Activated T-cell treated with anti-CD3 and anti-CD28 coated beads, Interleukin-2, amount 50 U/mL, for 72 hours (primary cell): ENCODE data around the gene HCFC1R1. TPM values are rescaled to one million over a fixed set of nuclear protein-coding genes. Genes with fewer than 3 reads are reported as not detected.

Experiments used
- ATAC-seq, 2 donors: fragments of 150-1000 bp; cut with Tn5 transposase; replicated peaks in 1 of 2; 2 replicates each; pipeline ENCODE4 v1.10.0; 2021; ENCODE audit warnings: moderate library complexity in 2 of 2, mild to moderate bottlenecking in 1 of 2
- DNase-seq, 2 donors: peaks; one replicate each; pipeline ENCODE4 v3.0.0; 2021 to 2022; ENCODE audit warnings: mixed read lengths in 1 of 2
- H3K27ac Mint-ChIP-seq: one replicate; pipeline ENCODE4 v1.8.0; 2022; ENCODE audit warnings: mild to moderate bottlenecking, moderate library complexity, mixed read lengths
- H3K27me3 Mint-ChIP-seq: one replicate; pipeline ENCODE4 v1.8.0; 2022; ENCODE audit warnings: low read depth, mixed read lengths
- H3K36me3 Mint-ChIP-seq, 2 donors: one replicate each; pipeline ENCODE4 v1.8.0; 2022; ENCODE audit warnings: mixed read lengths in 2 of 2, mild to moderate bottlenecking in 1 of 2; ENCODE audit not compliant: insufficient read depth in 2 of 2
- H3K4me1 Mint-ChIP-seq: one replicate; pipeline ENCODE4 v1.8.0; 2022; ENCODE audit warnings: low read depth, mixed read lengths
- H3K4me3 Mint-ChIP-seq, 2 donors: one replicate each; pipeline ENCODE4 v1.8.0; 2022; ENCODE audit warnings: mild to moderate bottlenecking in 2 of 2, mixed read lengths in 2 of 2, moderate library complexity in 2 of 2
- H3K9me3 Mint-ChIP-seq, 2 donors: one replicate each; pipeline ENCODE4 v1.8.0; 2022; ENCODE audit warnings: mixed read lengths in 2 of 2
- total RNA-seq, 2 donors: library from RNA; stranded (reverse); gene quantifications; one replicate each; pipeline ENCODE4 v1.2.3, GENCODE V29; 2022

The HCFC1R1 gene
- total RNA-seq, 2 donors from 2014 or later: 27.6 to 32.8 TPM

DNA sequence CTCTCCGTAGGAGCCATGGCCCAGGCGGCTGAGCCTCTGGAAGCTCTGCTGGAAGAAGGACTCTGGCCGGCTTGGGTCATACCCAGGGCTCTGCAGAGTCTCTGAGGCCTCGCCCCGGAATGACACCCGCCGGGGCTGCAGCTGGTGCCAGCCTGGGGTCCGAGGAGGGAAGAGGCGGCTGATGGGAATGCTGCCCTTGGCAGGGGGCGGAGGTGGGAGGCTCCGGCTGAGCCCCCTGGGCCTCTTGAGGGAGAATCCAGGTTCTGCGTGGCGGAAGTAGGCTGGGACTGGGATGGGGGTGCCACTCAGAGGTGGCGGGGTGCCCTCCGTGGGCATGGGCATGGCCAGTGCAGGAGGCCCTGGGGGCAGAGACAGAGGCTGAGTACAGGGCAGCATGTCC, 47.1 kb downstream of the HCFC1R1 start:
- H3K9me3 Mint-ChIP-seq: no peaks in the 10 kb centered on the region
- no peak overlapping the region for H3K4me3 Mint-ChIP-seq
- no peak for ATAC-seq
- no peak for DNase-seq
- no peak overlapping the region for H3K27ac Mint-ChIP-seq
- peaks cover 5 to 15% of the 10 kb centered on the region in 2 donors for H3K36me3 Mint-ChIP-seq
- no peaks in the 10 kb centered on the region for H3K27me3 Mint-ChIP-seq
- peaks cover 16% of the 10 kb centered on the region for H3K4me1 Mint-ChIP-seq

DNA sequence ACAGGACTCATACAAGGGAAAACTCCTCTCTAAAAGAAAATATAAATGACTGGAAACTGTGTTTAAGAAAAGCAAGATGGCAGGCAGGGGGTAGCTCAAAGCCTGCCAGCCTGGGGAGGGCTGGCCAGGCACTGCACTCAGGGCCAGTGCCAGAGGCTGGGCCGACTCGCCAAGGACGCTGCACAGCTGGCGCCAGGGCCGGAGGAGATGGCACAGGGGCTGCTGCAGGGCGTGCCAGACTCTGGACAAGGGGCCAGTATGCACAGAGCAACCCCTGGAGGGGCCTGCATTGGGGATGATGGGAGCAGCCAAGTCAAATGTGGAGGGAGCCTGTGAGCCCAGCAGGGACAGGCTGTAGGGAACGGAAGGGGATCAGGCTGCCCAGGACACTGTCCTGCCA, 47.5 kb downstream of the HCFC1R1 start:
- Mint-ChIP-seq H3K4me1 (peaks cover 12% of the 10 kb centered on the region), H3K9me3 (no peaks in the 10 kb centered on the region), H3K27ac (no peak overlapping the region), H3K4me3 (no peak overlapping the region), H3K36me3 (peaks cover 5 to 15% of the 10 kb centered on the region in 2 donors), H3K27me3 (no peaks in the 10 kb centered on the region)
- DNase-seq (no peak), ATAC-seq (no peak)

DNA sequence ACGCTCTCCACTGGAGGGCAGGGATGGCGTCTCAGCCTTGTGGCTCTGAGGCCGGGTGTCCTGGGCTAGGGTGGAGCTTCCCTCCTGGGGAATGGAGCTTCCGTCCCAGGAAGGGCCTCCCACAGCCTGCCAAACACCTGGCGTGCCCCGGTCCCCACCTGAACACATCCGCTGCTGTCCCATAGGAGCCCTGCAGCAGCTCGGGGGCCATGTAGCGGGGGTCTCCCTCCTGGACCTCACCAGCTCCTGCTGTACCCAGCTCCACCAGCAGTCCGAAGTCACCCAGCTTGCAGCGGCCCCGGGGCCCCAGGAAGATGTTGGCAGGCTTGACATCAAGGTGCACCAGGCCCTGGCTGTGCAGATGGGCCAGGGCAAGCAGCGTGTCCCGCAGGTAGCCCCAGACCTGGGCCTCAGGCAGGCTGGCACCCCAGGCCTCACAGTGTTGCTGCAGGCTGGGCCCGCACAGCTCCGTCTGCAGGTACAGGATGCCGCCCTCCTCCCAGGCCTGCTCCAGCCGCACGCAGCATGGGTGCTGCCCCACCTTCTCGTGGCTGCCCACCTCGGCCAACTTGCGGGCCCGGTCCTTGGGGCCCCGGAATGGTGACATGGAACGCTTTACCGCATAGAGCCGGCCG, 48.5 kb downstream of the HCFC1R1 start:
- ATAC-seq (no peak), DNase-seq (no peak)
- Mint-ChIP-seq H3K27ac (no peak overlapping the region), H3K4me1 (peaks cover 14% of the 10 kb centered on the region), H3K36me3 (peaks cover 5 to 15% of the 10 kb centered on the region in 2 donors), H3K27me3 (no peaks in the 10 kb centered on the region), H3K9me3 (no peaks in the 10 kb centered on the region), H3K4me3 (no peak overlapping the region)

DNA sequence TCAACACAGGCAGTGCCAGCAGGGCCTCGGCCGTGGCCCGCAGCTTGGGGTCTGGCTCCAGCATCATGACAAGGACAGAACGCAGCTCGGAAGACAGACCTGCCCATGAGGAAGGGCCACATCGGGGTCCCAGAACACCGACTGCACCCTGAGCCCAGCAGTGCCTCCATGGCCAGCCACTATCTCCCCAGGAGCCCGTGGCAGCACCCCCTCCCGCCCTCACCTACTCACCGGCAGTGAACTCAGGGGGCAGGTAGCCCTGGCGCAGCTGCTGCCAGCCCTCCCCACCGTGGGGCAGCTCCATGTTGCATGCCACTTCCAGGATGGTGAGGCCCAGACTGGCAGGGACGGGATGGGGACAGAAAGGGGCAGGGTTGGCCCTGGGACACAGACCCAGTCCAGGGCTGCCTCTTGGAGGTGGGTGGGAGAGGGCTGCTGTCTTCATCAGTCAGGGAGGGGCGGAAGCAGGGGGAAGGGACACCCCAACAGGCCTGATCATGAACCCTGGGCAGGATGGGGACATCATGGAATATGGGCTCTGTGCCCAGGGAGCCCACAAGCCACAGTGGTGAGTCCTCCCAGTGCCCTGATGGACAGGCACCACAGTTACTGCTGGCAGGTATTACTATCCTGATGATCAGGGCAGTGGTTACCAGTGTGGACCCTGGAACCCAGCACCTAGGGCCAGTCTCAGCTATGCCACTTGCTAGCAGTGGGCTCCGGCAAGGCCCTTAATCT, 49.3 kb downstream of the HCFC1R1 start:
- ATAC-seq: no peak

DNA sequence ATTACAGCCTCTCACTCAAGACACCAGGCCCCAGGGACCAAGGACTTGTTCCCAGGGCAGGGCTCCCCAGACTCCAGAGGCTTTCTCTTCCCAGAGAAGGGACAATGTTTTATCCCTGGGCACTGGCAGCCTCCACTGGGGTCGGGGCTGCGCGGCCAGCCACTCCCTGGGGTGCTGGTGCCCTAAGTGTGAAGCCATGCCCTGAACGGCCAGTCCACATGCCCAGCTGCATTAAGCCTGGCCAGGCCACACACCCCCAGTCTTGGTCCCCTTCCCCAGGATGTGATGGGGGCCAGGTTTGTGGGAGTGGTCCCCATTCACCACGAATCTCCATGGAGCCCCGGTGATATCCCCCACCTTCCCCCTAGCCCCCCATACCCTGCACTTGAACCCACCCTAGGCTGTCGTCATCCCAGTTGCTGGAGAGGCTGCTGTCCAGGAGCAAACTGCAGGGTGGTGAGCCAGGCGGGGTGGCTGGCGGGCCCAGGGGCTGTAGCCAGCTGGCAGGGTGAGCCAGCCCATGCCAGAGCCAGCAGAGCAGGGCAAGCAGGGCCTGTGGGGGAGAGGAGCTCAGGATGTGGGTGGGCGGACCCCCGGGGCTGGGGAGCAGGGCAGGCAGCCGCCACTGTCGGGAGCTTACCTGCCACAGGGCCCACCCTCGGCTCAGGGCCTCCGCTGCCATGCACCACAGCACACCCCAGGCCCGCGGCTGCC, 50.0 kb downstream of the HCFC1R1 start:
- H3K9me3 Mint-ChIP-seq: no peaks in the 10 kb centered on the region
- no peaks in the 10 kb centered on the region for H3K27me3 Mint-ChIP-seq
- DNase-seq (no peak), ATAC-seq (no peak)
- peaks cover 16% of the 10 kb centered on the region for H3K4me1 Mint-ChIP-seq
- H3K27ac Mint-ChIP-seq: no peak overlapping the region
- no peak overlapping the region for H3K4me3 Mint-ChIP-seq
- peaks cover 5 to 12% of the 10 kb centered on the region in 2 donors for H3K36me3 Mint-ChIP-seq

More for the DNA sequence above, 49.3 kb downstream of the HCFC1R1 start:
- Mint-ChIP-seq H3K27me3 (no peaks in the 10 kb centered on the region), H3K36me3 (peaks cover 5 to 12% of the 10 kb centered on the region in 2 donors), H3K4me3 (no peak overlapping the region), H3K27ac (no peak overlapping the region), H3K4me1 (peaks cover 15% of the 10 kb centered on the region), H3K9me3 (no peaks in the 10 kb centered on the region)
- no peak for DNase-seq

DNA sequence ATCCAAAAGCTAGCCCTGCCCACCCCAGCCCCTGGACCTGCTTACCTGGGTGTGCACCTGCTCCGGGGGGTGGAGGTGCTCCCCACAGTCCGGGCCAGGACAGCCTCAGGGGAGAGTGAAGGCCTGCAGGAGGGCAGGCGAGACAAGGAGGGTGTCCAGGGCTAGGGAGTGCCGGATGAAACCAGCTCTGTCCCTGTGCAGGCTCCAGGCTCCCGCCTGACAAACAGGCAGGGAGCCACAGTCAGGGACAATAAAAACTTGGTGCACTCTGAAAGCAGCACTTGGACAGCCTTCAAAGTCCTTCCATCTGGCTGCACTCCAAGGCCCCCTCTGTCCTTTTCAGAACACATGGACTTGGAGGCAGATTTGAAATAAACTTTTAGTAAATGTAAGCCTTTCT, 50.6 kb downstream of the HCFC1R1 start:
- H3K27me3 Mint-ChIP-seq: peaks cover 6% of the 10 kb centered on the region
- DNase-seq (no peak), ATAC-seq (no peak)
- no peak overlapping the region for H3K4me3 Mint-ChIP-seq
- no peaks in the 10 kb centered on the region for H3K9me3 Mint-ChIP-seq
- peaks cover 5 to 12% of the 10 kb centered on the region in 2 donors for H3K36me3 Mint-ChIP-seq
- H3K27ac Mint-ChIP-seq: no peak overlapping the region
- peaks cover 22% of the 10 kb centered on the region for H3K4me1 Mint-ChIP-seq

Other genes starting within 250 kb of the HCFC1R1 start
- gene ELOB, start 246.7 kb downstream of the HCFC1R1 start, total RNA-seq: 100 to 1,000 TPM; 158 to 208 TPM
- under 1 TPM in 1 of 2 donors, not detected in 1; 0.46 TPM for gene PRSS33, start 236.4 kb downstream of the HCFC1R1 start, total RNA-seq
- gene PRSS41, start 225.5 kb downstream of the HCFC1R1 start, total RNA-seq: under 1 TPM in 1 of 2 donors, not detected in 1; 0.29 TPM
- 10 to 100 TPM in 1 of 2 donors, 1 to 10 TPM in 1; 2.4 to 10.3 TPM for gene PRSS21, start 206.7 kb downstream of the HCFC1R1 start, total RNA-seq
- gene ZG16B, start 193.6 kb downstream of the HCFC1R1 start, total RNA-seq: 1 to 10 TPM; 3.9 to 8.5 TPM
- gene PRSS22, start 165.8 kb downstream of the HCFC1R1 start, total RNA-seq: 1 to 10 TPM in 1 of 2 donors, not detected in 1; 1.1 TPM
- 10 to 100 TPM; 26.4 to 29.1 TPM for gene FLYWCH2, start 140.7 kb downstream of the HCFC1R1 start, total RNA-seq
- 10 to 100 TPM; 68.5 to 76.4 TPM for gene FLYWCH1, start 112.0 kb downstream of the HCFC1R1 start, total RNA-seq
- gene KREMEN2, start 59.7 kb downstream of the HCFC1R1 start, total RNA-seq: under 1 TPM; 0.12 TPM
- gene PAQR4, start 54.6 kb downstream of the HCFC1R1 start, total RNA-seq: 10 to 100 TPM; 31.9 to 40.0 TPM
- gene PKMYT1, start 43.5 kb downstream of the HCFC1R1 start, total RNA-seq: 100 to 1,000 TPM in 1 of 2 donors, 10 to 100 TPM in 1; 96.1 to 112 TPM
- under 1 TPM in 1 of 2 donors, not detected in 1; 0.14 TPM for gene CLDN9, start 11.0 kb downstream of the HCFC1R1 start, total RNA-seq
- not detected for gene CLDN6, start 5.8 kb downstream of the HCFC1R1 start, total RNA-seq
- 1 to 10 TPM; 3.9 to 4.0 TPM for gene TNFRSF12A, start 3.6 kb downstream of the HCFC1R1 start, total RNA-seq
- 10 to 100 TPM; 49.1 to 50.9 TPM for gene THOC6, start 93 bp upstream of the HCFC1R1 start, total RNA-seq
- gene BICDL2, start 13.0 kb upstream of the HCFC1R1 start, total RNA-seq: under 1 TPM in 1 of 2 donors, not detected in 1; 0.30 TPM
- 1 to 10 TPM; 2.3 to 5.2 TPM for gene MMP25, start 22.6 kb upstream of the HCFC1R1 start, total RNA-seq
- 1,000 to 10,000 TPM; 1,427 to 2,251 TPM for gene IL32, start 41.7 kb upstream of the HCFC1R1 start, total RNA-seq
- gene ZSCAN10, start 75.4 kb upstream of the HCFC1R1 start, total RNA-seq: under 1 TPM; 0.28 to 0.48 TPM
- under 1 TPM; 0.12 to 0.28 TPM for gene ZNF205, start 88.6 kb upstream of the HCFC1R1 start, total RNA-seq
- 10 to 100 TPM; 12.2 to 16.3 TPM for gene ZNF213, start 111.1 kb upstream of the HCFC1R1 start, total RNA-seq
- gene OR1F1, start 164.3 kb upstream of the HCFC1R1 start, total RNA-seq: under 1 TPM in 1 of 2 donors, not detected in 1; 0.35 TPM
- gene ZNF200, start 211.2 kb upstream of the HCFC1R1 start, total RNA-seq: 10 to 100 TPM; 14.8 to 15.5 TPM
- under 1 TPM; 0.14 to 0.21 TPM for gene MEFV, start 232.7 kb upstream of the HCFC1R1 start, total RNA-seq